Stimulated activated memory B cell treated with anti-CD40 and anti-IgM and Interleukin-4, amounts not matched to agents 10 μg/mL and 1 μg/mL and 100 μg/mL, for 72 hours (primary cell): ENCODE measurements around the gene RSPO3.

Experiments
- ATAC-seq: fragments of 150-1000 bp; cut with Tn5 transposase; 2 replicates; pipeline ENCODE4 v1.10.0; 2021
- H3K27ac Mint-ChIP-seq: one replicate; pipeline ENCODE4 v1.8.0; 2022; ENCODE audit warnings: mild to moderate bottlenecking, mixed read lengths
- H3K27me3 Mint-ChIP-seq: one replicate; pipeline ENCODE4 v1.8.0; 2022; ENCODE audit warnings: mixed read lengths
- H3K36me3 Mint-ChIP-seq: one replicate; pipeline ENCODE4 v1.8.0; 2022; ENCODE audit warnings: mixed read lengths
- H3K4me1 Mint-ChIP-seq: one replicate; pipeline ENCODE4 v1.8.0; 2022; ENCODE audit warnings: mixed read lengths
- H3K4me3 Mint-ChIP-seq: one replicate; pipeline ENCODE4 v1.8.0; 2022; ENCODE audit warnings: mild to moderate bottlenecking, moderate library complexity, mixed read lengths
- H3K9me3 Mint-ChIP-seq: one replicate; pipeline ENCODE4 v1.8.0; 2022; ENCODE audit warnings: mixed read lengths

The RSPO3 gene

DNA sequence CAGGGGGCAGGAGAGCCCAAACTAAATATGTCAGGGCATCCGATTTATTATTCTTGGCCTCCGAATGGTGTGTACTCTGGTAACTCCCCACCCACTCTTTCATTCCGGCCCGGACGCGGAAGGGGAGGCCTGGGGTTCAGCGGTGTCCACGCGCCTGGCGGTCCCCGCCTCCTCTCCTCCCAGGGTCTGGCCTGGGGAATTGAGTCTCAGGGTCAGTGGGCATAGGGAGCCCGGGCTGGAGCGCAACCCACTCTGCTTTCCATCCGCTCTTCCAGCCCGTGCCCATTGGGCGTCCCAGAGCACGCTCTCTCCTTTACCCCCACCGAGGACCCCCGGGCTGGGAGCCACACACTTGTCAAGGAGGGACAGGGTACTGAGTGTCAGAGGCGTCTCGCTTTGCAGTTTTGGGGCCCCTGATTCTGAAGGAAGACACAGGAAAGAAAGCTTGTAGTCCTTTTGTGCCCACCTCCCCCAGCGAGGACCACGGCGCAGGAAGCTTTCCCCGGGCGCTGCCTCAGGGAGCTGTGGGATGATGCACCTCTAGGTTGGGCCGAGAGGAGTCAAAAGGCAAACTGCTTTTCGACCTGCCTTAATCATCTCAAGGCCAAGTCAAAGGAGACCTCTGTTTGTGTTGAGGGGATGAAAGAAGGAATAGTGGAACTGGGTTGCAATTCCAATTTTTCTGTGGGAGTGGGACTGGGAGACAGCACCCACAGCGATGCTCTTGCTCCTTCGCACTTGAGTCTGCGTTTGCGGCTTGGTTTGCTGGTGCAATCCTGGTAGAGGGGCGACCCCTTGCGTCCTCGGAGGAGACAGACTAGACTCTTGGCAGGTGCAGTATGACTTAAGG lies 2.5 kb downstream of the RSPO3 start:
- peaks cover 63% of the 10 kb centered on the region for H3K27me3 Mint-ChIP-seq
- peak; percentile 74 for ATAC-seq
- H3K27ac Mint-ChIP-seq, result no peak overlapping the region
- peak overlapping the region; percentile 68 for H3K4me3 Mint-ChIP-seq
- no peaks in the 10 kb centered on the region for H3K9me3 Mint-ChIP-seq
- H3K36me3 Mint-ChIP-seq, result no peaks in the 10 kb centered on the region
- peaks cover 38% of the 10 kb centered on the region for H3K4me1 Mint-ChIP-seq

DNA sequence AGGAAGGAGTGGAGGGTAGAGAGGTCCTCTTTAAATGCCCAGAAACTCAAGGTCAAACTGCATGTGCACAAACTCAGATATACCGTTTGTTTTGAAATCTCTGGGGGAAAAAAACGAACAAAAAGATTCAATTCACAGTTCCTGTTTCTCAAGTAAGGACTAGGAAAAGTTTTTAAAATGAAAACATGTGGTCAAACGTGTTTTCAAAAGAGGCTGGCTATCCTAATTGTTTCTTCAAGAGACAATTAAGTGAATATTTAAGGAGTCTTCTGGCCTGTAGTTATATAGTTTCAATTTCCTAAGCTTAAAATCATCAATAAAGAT lies 3.1 kb downstream of the RSPO3 start:
- peaks cover 63% of the 10 kb centered on the region for H3K27me3 Mint-ChIP-seq
- H3K4me1 Mint-ChIP-seq, result peaks cover 38% of the 10 kb centered on the region
- no peak overlapping the region for H3K27ac Mint-ChIP-seq
- no peaks in the 10 kb centered on the region for H3K36me3 Mint-ChIP-seq
- no peak for ATAC-seq
- no peaks in the 10 kb centered on the region for H3K9me3 Mint-ChIP-seq
- no peak overlapping the region for H3K4me3 Mint-ChIP-seq

DNA sequence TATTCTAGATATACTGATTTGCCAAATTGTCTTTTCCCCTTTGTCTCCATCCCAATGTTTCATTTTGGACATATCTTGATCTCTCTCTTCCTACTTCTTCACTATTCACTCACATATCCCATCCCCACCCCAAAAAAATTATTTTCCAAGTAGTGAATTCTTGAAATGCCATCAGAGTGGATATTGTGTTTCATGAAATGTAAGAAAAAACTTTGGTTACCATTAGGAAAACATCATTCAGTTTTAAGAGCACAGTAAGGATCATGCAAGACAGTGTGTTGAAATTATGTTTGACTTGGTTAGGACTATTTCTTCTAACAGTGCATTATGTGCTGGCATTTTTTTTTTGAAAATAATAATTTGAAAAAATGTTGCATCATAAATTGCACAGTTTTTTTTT lies 5.7 kb downstream of the RSPO3 start:
- Mint-ChIP-seq H3K4me3 (no peak overlapping the region), H3K36me3 (no peaks in the 10 kb centered on the region), H3K27me3 (peaks cover 59% of the 10 kb centered on the region), H3K27ac (no peak overlapping the region), H3K9me3 (no peaks in the 10 kb centered on the region), H3K4me1 (peaks cover 20% of the 10 kb centered on the region)
- no peak for ATAC-seq

DNA sequence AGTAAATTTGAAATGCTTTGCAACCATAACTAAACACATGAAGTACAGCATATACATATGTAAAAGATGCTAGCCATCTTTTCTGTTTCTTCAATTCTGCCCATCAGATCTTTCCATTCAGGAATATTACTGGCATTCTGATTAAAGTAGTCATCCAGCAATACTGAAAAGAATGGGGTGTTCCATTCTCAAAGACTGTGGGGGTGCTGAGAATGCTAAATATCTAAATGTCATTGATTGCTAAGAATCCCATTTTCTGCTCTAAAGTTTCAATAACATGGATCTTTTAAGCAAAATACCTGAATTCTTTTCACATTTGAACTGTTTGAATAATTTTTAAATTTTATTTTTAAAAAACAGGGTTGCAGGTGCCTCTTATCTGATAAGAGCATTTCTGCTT lies 6.2 kb downstream of the RSPO3 start:
- H3K9me3 Mint-ChIP-seq, result no peaks in the 10 kb centered on the region
- H3K27ac Mint-ChIP-seq, result no peak overlapping the region
- no peaks in the 10 kb centered on the region for H3K36me3 Mint-ChIP-seq
- H3K4me3 Mint-ChIP-seq, result no peak overlapping the region
- peaks cover 59% of the 10 kb centered on the region for H3K27me3 Mint-ChIP-seq
- peaks cover 19% of the 10 kb centered on the region for H3K4me1 Mint-ChIP-seq
- no peak for ATAC-seq

DNA sequence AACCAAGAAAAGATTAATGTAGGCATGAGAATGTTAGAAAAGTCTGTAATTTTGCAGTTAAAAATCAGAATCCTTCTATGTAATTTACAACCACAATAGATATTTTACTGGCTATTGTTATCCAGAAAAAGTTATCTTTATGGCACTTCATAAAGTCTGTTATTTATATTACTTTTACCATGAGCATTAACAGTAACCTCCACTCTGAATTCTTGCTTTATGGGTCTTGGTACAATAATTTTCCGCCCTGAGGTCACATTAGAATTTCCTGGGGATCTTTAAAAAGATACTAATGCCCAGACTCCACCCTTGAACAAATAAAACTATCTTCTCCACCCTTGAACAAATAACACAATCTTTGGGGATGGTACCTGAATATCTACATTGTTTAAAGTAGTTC lies 9.6 kb downstream of the RSPO3 start:
- Mint-ChIP-seq H3K27me3 (peaks cover 31% of the 10 kb centered on the region), H3K4me1 (no peaks in the 10 kb centered on the region), H3K9me3 (no peaks in the 10 kb centered on the region), H3K27ac (no peak overlapping the region), H3K36me3 (no peaks in the 10 kb centered on the region), H3K4me3 (no peak overlapping the region)
- no peak for ATAC-seq

DNA sequence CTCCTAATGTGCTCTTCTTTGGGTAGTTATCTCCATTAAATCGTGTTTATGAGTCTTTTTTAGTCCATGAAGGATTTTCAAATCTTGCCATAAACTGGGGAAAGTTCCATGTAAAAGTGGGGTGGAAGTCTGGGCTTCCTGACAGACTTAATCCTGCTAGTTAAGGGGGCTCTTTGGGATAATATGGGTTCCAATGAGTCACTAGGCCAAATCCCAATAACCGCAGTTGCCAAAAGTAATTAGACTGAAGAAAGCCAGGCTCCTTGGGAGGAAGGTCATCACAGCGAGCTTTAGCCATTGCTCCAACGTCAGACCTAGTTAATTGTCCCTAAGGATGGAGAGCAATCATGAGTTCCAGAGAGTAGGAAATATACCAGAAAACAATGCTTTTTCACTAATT lies 10.8 kb downstream of the RSPO3 start:
- no peak overlapping the region for H3K4me3 Mint-ChIP-seq
- no peak overlapping the region for H3K27ac Mint-ChIP-seq
- no peaks in the 10 kb centered on the region for H3K9me3 Mint-ChIP-seq
- H3K27me3 Mint-ChIP-seq, result peaks cover 25% of the 10 kb centered on the region
- no peaks in the 10 kb centered on the region for H3K36me3 Mint-ChIP-seq
- ATAC-seq, result no peak
- H3K4me1 Mint-ChIP-seq, result no peaks in the 10 kb centered on the region

DNA sequence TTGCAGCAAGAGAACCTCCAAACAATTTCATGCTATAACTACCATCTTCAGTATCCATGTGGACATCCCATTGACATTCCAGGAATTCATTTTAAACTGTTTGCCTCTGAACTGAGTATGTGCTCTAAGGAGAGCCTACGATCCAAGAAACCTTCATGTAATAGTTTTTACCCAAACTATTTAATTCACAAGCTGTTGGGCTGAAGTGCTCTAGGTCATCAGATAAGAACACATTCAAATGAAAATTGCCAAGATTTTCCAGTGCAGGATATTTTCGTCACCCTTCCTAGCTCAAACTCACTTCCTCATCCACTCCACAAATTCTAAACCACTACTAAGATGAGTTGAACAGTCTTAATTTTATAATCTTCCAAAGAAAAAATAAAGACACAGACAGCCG lies 12.8 kb downstream of the RSPO3 start:
- Mint-ChIP-seq H3K4me1 (no peaks in the 10 kb centered on the region), H3K27ac (no peak overlapping the region), H3K9me3 (no peaks in the 10 kb centered on the region), H3K27me3 (peaks cover 25% of the 10 kb centered on the region), H3K4me3 (no peak overlapping the region), H3K36me3 (no peaks in the 10 kb centered on the region)
- no peak for ATAC-seq

DNA sequence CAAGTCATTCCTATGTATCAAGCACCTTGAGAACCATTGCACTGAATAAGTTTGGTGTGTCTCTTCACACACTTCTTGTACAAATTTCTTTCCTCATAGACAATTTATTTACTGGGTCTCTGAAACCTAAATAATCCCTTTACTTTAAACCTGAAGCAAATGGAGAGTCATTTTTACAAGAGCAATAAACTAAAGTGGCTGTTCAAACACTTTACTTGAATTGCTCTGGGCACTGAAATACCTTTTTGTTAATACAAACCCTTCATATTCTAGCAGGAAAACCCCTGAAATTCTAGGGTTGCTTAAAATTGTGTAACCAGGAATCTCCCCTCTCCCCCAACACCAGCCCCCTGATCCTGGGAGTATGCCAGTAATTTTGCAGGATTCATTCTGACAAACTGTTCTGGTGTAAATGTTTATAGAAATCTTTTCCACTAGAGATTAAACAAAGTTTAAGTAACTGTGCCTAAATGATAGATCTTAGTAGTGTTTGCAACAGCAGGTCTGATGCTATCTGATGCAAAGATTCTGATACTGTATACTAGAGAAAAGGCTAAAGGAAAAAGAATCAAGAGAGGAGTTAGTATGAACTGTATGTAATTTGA lies 13.4 kb downstream of the RSPO3 start:
- H3K36me3 Mint-ChIP-seq, result no peaks in the 10 kb centered on the region
- no peak overlapping the region for H3K4me3 Mint-ChIP-seq
- H3K27me3 Mint-ChIP-seq, result peaks cover 25% of the 10 kb centered on the region
- ATAC-seq, result no peak
- H3K9me3 Mint-ChIP-seq, result no peaks in the 10 kb centered on the region
- no peak overlapping the region for H3K27ac Mint-ChIP-seq
- no peaks in the 10 kb centered on the region for H3K4me1 Mint-ChIP-seq

DNA sequence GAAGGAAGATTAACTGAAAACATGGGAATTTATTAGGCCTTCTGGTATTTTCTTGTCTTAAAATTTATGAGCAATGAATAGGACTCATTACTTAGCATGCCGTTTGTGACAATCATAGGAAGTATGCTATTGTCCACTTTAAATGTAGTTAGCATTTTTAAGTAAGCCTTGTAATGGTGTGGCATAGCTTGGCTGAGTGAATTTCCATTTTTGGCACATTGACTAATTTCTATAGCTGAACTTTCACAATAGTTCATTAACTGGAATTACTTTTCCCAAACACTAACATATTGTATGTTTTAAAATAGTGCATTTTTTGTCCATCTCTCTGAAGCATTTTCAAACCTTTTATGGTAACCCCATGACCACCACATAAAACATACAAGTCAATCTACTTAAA lies 15.7 kb downstream of the RSPO3 start:
- no peak overlapping the region for H3K27ac Mint-ChIP-seq

DNA sequence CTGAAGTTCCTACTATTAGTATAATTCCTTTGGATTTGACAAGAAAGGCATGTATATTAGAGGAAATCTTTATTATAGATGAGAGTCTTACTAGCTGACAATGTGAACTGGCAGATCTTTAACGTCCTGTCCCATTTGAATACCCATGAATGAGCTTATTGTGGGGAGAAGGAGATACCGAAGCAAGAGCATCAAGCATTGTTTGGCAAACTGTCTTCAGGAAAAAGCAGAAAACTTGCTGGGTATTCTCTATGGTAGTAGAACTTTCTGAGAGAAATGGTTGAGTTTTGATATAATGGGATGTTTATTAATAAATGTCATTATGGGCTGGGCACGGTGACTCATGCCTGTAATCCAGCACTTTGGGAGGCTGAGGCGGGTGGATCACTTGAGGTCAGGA lies 18.3 kb downstream of the RSPO3 start:
- Mint-ChIP-seq H3K4me3 (no peak overlapping the region), H3K27me3 (no peaks in the 10 kb centered on the region), H3K9me3 (no peaks in the 10 kb centered on the region), H3K36me3 (no peaks in the 10 kb centered on the region), H3K4me1 (no peaks in the 10 kb centered on the region), H3K27ac (no peak overlapping the region)
- ATAC-seq, result no peak

More for the DNA sequence above, 15.7 kb downstream of the RSPO3 start:
- ATAC-seq, result no peak
- Mint-ChIP-seq H3K36me3 (no peaks in the 10 kb centered on the region), H3K4me1 (no peaks in the 10 kb centered on the region), H3K9me3 (no peaks in the 10 kb centered on the region), H3K27me3 (peaks cover 7% of the 10 kb centered on the region), H3K4me3 (no peak overlapping the region)

DNA sequence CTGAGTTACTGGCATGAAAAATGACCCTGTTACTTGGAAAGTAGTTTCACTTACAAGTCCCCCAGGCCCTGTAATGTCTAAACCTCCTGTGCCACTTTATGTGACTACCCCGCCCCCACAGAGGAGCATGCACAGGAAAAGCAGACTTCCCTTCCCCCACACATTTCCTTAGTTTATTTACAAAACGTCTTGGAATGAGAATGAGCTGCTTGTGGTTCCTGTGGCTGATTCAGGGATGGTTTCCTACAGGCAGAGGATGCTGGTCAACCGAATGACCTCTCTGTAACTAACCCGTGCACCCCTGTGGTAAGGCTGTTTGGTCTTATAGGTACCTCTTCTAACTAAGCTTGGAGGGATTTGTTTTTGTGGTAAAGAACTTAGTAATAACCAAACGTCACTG lies 28.5 kb downstream of the RSPO3 start:
- Mint-ChIP-seq H3K4me1 (no peaks in the 10 kb centered on the region), H3K27me3 (no peaks in the 10 kb centered on the region), H3K27ac (no peak overlapping the region), H3K36me3 (no peaks in the 10 kb centered on the region), H3K9me3 (no peaks in the 10 kb centered on the region), H3K4me3 (no peak overlapping the region)
- peak; percentile 14 for ATAC-seq

DNA sequence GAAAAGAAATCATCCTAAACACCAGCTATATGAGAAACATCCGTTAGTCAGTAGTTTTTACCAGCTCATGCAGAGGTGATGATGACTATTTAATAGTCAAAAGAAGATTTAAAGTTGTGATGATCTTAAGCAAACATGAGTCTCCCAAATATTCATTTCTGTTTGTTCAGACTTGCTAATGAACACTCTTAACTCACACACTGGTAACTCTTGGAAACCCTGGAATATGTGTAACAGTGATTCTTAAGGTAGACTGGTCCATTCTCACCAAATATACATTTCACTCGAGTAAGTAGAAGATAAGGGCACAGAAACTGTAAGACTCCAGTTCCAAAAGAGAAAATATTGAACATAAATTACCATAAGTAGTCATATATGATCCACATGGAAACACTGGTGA lies 29.1 kb downstream of the RSPO3 start:
- Mint-ChIP-seq H3K4me3 (no peak overlapping the region), H3K4me1 (no peaks in the 10 kb centered on the region), H3K9me3 (no peaks in the 10 kb centered on the region), H3K27ac (no peak overlapping the region), H3K36me3 (no peaks in the 10 kb centered on the region), H3K27me3 (no peaks in the 10 kb centered on the region)
- peak; percentile 6 for ATAC-seq

DNA sequence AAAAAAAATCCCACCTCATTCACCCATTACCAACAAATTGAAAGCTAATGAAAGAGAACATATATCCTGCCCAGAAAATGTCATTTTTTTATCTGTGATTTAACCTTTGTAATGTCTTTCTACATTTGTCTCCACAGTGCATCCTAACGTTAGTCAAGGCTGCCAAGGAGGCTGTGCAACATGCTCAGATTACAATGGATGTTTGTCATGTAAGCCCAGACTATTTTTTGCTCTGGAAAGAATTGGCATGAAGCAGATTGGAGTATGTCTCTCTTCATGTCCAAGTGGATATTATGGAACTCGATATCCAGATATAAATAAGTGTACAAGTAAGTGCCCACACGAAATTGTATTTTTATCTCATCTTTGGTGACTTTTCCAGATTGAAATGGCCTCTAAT lies 30.0 kb downstream of the RSPO3 start:
- no peak overlapping the region for H3K27ac Mint-ChIP-seq
- ATAC-seq, result no peak
- no peaks in the 10 kb centered on the region for H3K4me1 Mint-ChIP-seq
- H3K27me3 Mint-ChIP-seq, result no peaks in the 10 kb centered on the region
- no peak overlapping the region for H3K4me3 Mint-ChIP-seq
- no peaks in the 10 kb centered on the region for H3K36me3 Mint-ChIP-seq
- H3K9me3 Mint-ChIP-seq, result no peaks in the 10 kb centered on the region

DNA sequence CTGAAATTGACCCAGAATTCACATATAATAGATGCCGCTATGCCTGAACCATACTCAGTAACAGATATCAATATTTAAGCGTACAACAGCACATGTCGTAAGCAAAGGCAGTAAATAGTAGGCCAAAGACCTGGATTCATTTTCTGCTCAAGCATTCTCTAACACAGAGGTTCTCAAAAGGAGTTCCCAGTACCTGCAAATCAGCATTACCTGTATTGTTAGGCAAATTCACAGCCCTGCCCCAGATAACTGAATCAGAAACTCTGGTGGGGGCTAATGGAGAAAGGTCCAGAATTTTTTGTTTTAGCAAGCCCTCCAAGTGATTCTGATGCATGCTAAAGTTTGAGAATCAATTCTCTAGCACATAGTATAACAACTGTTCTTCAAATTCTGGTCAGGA lies 36.0 kb downstream of the RSPO3 start:
- H3K4me3 Mint-ChIP-seq, result no peak overlapping the region
- H3K4me1 Mint-ChIP-seq, result no peaks in the 10 kb centered on the region
- H3K27ac Mint-ChIP-seq, result no peak overlapping the region
- H3K9me3 Mint-ChIP-seq, result no peaks in the 10 kb centered on the region
- no peaks in the 10 kb centered on the region for H3K36me3 Mint-ChIP-seq
- ATAC-seq, result no peak
- H3K27me3 Mint-ChIP-seq, result peaks cover 6% of the 10 kb centered on the region

DNA sequence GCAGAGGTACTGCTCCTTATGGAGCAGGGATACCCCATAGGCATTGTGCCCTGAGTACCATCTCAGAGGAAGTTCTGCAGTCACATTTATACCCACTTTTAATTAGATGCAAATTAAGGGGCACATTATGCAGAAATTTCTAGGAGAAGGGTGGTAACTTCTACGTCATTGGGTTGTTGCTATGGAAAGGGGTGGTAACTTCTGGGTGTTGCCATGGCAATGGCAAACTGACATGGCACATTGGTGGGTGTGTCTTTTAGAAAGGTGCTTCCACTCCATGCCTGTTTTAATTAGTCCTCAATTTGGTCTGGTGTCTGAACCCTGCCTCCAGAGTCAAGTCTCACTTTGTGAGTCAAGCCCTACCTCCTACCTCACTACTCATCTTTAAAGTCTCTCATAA lies 42.0 kb downstream of the RSPO3 start:
- Mint-ChIP-seq H3K36me3 (no peaks in the 10 kb centered on the region), H3K9me3 (no peaks in the 10 kb centered on the region), H3K27me3 (peaks cover 6% of the 10 kb centered on the region), H3K27ac (no peak overlapping the region), H3K4me3 (no peak overlapping the region), H3K4me1 (no peaks in the 10 kb centered on the region)
- no peak for ATAC-seq

DNA sequence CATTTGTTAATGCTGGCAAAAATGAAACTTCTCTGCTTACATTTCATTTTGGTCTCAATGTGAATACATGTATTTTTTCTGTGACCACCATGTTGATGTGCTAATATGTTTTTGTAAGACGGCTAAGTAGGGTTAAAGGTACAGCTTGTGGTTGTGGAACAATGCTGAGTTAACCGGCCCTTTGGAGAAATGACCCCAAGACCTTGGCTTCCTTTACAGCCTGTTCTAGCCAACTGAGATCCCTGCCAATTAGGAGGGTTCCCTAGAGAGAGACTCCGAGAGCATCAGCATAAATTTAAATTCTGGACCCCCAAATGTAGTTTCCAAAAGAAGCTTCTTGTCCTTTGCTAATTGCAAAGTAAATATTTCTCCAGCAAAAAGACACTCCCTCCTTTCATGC lies 44.4 kb downstream of the RSPO3 start:
- no peak overlapping the region for H3K4me3 Mint-ChIP-seq
- H3K27me3 Mint-ChIP-seq, result peaks cover 6% of the 10 kb centered on the region
- ATAC-seq, result no peak
- H3K27ac Mint-ChIP-seq, result no peak overlapping the region
- H3K4me1 Mint-ChIP-seq, result no peaks in the 10 kb centered on the region
- H3K36me3 Mint-ChIP-seq, result no peaks in the 10 kb centered on the region
- H3K9me3 Mint-ChIP-seq, result peaks cover 2% of the 10 kb centered on the region
